ENCODE data around the gene SNRNP40. TPM values are rescaled to one million over a fixed set of nuclear protein-coding genes. Genes with fewer than 3 reads are reported as not detected.

Gene SNRNP40
- total and polyA plus RNA-seq, 2 of the 13 experiments (the other 11 are each of a cell fraction or from before 2014, with no cell fraction given): 51.0 to 147 TPM

- TF ChIP-seq, protein P1, sequence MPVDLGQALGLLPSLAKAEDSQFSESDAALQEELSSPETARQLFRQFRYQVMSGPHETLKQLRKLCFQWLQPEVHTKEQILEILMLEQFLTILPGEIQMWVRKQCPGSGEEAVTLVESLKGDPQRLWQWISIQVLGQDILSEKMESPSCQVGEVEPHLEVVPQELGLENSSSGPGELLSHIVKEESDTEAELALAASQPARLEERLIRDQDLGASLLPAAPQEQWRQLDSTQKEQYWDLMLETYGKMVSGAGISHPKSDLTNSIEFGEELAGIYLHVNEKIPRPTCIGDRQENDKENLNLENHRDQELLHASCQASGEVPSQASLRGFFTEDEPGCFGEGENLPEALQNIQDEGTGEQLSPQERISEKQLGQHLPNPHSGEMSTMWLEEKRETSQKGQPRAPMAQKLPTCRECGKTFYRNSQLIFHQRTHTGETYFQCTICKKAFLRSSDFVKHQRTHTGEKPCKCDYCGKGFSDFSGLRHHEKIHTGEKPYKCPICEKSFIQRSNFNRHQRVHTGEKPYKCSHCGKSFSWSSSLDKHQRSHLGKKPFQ (CRISPR knock-in tag; IDR thresholded peaks at IDR 0.05; ENCODE audit: insufficient replicate concordance): no peak
- 0 out of 2 replicates have a peak, but pooled peaks have one; percentile 15 for TF ChIP-seq ZNF441 (CRISPR knock-in tag; IDR thresholded peaks at IDR 0.05; ENCODE audit: borderline replicate concordance)
- TF ChIP-seq ZNF792 (CRISPR knock-in tag; IDR thresholded peaks at IDR 0.05): 0 out of 2 replicates have a peak, but pooled peaks have one; percentile 20
- TF ChIP-seq CENPX (CRISPR knock-in tag; IDR thresholded peaks at IDR 0.05): no peak
- TF ChIP-seq PHB2 (IDR thresholded peaks at IDR 0.05; ENCODE audit: partially characterized antibody): no peak
- no peak; the same call in 1 of the 2 replicates for TF ChIP-seq ARHGAP35 (CRISPR knock-in tag; IDR thresholded peaks at IDR 0.05; ENCODE audit: borderline replicate concordance)
- peak in 1 of 2 experiments; percentile 60; a peak in 3 of 4 replicates for TF ChIP-seq NR2F1 (CRISPR knock-in tag; IDR thresholded peaks at IDR 0.05)
- TF ChIP-seq, protein P2, sequence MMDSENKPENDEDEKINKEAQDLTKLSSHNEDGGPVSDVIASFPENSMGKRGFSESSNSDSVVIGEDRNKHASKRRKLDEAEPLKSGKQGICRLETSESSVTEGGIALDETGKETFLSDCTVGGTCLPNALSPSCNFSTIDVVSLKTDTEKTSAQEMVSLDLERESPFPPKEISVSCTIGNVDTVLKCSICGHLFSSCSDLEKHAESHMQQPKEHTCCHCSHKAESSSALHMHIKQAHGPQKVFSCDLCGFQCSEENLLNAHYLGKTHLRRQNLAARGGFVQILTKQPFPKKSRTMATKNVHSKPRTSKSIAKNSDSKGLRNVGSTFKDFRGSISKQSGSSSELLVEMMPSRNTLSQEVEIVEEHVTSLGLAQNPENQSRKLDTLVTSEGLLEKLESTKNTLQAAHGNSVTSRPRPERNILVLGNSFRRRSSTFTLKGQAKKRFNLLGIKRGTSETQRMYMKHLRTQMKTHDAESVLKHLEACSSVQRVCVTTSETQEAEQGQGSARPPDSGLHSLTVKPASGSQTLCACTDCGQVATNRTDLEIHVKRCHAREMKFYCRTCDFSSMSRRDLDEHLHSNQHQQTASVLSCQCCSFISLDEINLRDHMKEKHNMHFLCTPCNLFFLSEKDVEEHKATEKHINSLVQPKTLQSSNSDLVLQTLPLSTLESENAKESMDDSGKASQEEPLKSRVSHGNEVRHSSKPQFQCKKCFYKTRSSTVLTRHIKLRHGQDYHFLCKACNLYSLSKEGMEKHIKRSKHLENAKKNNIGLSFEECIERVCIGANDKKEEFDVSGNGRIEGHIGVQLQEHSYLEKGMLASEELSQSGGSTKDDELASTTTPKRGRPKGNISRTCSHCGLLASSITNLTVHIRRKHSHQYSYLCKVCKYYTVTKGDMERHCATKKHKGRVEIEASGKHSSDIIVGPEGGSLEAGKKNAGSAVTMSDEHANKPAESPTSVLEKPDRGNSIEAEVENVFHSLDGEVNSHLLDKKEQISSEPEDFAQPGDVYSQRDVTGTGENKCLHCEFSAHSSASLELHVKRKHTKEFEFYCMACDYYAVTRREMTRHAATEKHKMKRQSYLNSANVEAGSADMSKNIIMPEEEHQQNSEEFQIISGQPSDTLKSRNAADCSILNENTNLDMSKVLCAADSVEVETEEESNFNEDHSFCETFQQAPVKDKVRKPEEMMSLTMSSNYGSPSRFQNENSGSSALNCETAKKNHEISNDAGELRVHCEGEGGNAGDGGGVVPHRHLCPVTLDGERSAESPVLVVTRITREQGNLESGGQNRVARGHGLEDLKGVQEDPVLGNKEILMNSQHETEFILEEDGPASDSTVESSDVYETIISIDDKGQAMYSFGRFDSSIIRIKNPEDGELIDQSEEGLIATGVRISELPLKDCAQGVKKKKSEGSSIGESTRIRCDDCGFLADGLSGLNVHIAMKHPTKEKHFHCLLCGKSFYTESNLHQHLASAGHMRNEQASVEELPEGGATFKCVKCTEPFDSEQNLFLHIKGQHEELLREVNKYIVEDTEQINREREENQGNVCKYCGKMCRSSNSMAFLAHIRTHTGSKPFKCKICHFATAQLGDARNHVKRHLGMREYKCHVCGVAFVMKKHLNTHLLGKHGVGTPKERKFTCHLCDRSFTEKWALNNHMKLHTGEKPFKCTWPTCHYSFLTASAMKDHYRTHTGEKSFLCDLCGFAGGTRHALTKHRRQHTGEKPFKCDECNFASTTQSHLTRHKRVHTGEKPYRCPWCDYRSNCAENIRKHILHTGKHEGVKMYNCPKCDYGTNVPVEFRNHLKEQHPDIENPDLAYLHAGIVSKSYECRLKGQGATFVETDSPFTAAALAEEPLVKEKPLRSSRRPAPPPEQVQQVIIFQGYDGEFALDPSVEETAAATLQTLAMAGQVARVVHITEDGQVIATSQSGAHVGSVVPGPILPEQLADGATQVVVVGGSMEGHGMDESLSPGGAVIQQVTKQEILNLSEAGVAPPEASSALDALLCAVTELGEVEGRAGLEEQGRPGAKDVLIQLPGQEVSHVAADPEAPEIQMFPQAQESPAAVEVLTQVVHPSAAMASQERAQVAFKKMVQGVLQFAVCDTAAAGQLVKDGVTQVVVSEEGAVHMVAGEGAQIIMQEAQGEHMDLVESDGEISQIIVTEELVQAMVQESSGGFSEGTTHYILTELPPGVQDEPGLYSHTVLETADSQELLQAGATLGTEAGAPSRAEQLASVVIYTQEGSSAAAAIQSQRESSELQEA (CRISPR knock-in tag; IDR thresholded peaks at IDR 0.05; ENCODE audit: not compliant biosample characterization): no peak
- peak; percentile 78 for TF ChIP-seq PHF21A (CRISPR knock-in tag; IDR thresholded peaks at IDR 0.05)
- peak; percentile 25; the same call in 1 of the 2 replicates for TF ChIP-seq PITX1 (CRISPR knock-in tag; IDR thresholded peaks at IDR 0.05)
- peak; percentile 78 for TF ChIP-seq ZFX (CRISPR knock-in tag; IDR thresholded peaks at IDR 0.05; ENCODE audit: low read depth)
- TF ChIP-seq NFE2L1 (CRISPR knock-in tag; IDR thresholded peaks at IDR 0.05; ENCODE audit: borderline replicate concordance): no peak
- no peak for TF ChIP-seq ZNF207 (IDR thresholded peaks at IDR 0.05; ENCODE audit: borderline replicate concordance)
- TF ChIP-seq ZC3H4 (CRISPR knock-in tag; IDR thresholded peaks at IDR 0.05; ENCODE audit: borderline replicate concordance): no peak
- TF ChIP-seq ZNF362 (CRISPR knock-in tag; IDR thresholded peaks at IDR 0.05; ENCODE audit: borderline replicate concordance): no peak; the same call in 1 of the 2 replicates
- no peak for TF ChIP-seq JARID2 (CRISPR knock-in tag; IDR thresholded peaks at IDR 0.05; ENCODE audit: insufficient replicate concordance)
- TF ChIP-seq NFKB2 (CRISPR knock-in tag; IDR thresholded peaks at IDR 0.05; ENCODE audit: borderline replicate concordance): peak; percentile 37; the same call in 1 of the 2 replicates
Observed at GRCh38 chr1:31296486-31297276, at the start of gene SNRNP40, which contains the start of gene ZCCHC17 (continued).

Measured in HepG2 (cell line).